ENCODE results near the gene SPNS2. TPM values are rescaled to one million over a fixed set of nuclear protein-coding genes. Genes with fewer than 3 reads are reported as not detected.

Gene SPNS2
- total RNA-seq, 1 donor from 2014 or later = 73.0 TPM

DNA sequence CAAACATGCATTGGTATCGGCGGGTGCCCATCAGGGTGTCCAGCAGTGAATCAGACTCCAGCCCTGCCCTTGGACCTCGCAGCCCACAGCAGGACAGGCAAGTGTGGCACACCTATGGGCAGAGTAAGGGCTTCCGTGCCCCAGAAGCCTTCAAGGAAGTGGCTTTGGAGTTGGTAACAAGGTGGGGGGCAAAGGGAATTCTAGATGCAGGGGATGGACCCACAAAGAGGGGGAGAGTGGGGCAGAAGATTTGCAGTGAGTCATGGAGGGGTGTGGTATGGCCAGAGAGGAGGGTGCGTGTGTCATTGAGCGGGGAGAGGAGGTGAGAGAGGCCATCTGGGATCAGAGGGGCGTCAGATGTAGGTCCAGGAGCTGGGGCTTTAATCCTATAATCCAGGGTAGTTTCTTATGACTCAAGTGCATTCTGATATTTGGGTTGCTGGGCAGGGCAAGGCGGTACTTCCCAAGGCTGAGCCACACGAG is 8.5 kb upstream of the SPNS2 start:
- no peak for DNase-seq
- peaks cover 16% of the 10 kb centered on the region for H3K4me1 Mint-ChIP-seq (ENCODE audit: low read depth, unreplicated experiment)
- H3K36me3 Mint-ChIP-seq (ENCODE audit: unreplicated experiment) = no peaks in the 10 kb centered on the region
- H3K9me3 Mint-ChIP-seq (ENCODE audit: unreplicated experiment) = peaks cover 11% of the 10 kb centered on the region
- peaks cover 15% of the 10 kb centered on the region for H3K27me3 Mint-ChIP-seq (ENCODE audit: unreplicated experiment)
- peak overlapping the region; percentile 15 for H3K27ac Mint-ChIP-seq (ENCODE audit: unreplicated experiment)
- no peak overlapping the region for H3K4me3 Mint-ChIP-seq (ENCODE audit: unreplicated experiment)
- TF ChIP-seq, protein P1, sequence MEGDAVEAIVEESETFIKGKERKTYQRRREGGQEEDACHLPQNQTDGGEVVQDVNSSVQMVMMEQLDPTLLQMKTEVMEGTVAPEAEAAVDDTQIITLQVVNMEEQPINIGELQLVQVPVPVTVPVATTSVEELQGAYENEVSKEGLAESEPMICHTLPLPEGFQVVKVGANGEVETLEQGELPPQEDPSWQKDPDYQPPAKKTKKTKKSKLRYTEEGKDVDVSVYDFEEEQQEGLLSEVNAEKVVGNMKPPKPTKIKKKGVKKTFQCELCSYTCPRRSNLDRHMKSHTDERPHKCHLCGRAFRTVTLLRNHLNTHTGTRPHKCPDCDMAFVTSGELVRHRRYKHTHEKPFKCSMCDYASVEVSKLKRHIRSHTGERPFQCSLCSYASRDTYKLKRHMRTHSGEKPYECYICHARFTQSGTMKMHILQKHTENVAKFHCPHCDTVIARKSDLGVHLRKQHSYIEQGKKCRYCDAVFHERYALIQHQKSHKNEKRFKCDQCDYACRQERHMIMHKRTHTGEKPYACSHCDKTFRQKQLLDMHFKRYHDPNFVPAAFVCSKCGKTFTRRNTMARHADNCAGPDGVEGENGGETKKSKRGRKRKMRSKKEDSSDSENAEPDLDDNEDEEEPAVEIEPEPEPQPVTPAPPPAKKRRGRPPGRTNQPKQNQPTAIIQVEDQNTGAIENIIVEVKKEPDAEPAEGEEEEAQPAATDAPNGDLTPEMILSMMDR (IDR thresholded peaks at IDR 0.05; ENCODE audit: partially characterized antibody, unreplicated experiment) = no peak

DNA sequence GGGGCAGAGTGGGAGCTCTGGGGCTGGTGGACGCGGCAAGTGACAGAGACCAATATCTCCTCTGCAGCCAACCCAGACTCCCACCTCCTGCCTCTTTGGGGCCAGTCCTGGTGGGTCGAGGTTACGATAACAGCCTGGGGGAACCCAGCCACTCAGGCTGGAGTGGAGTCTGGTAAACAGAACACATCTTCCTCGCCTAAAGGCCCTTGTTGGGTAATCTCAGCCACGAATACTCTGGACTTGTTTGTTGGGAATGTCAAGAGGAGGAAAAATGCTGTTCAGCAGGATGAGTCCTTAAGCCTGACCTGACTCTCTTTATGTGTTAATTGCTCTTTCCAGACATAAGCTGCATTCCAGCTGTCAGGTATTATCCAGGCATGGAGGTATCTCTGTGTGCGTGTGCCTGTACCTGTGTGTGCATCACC is 8.0 kb upstream of the SPNS2 start:
- Mint-ChIP-seq H3K9me3 (ENCODE audit: unreplicated experiment) (peaks cover 11% of the 10 kb centered on the region), H3K27ac (ENCODE audit: unreplicated experiment) (peak overlapping the region; percentile 15), H3K4me3 (ENCODE audit: unreplicated experiment) (no peak overlapping the region), H3K27me3 (ENCODE audit: unreplicated experiment) (peaks cover 17% of the 10 kb centered on the region), H3K36me3 (ENCODE audit: unreplicated experiment) (no peaks in the 10 kb centered on the region), H3K4me1 (ENCODE audit: low read depth, unreplicated experiment) (peaks cover 16% of the 10 kb centered on the region)
- TF ChIP-seq, protein P1 (IDR thresholded peaks at IDR 0.05; ENCODE audit: partially characterized antibody, unreplicated experiment) = no peak
- no peak for DNase-seq

DNA sequence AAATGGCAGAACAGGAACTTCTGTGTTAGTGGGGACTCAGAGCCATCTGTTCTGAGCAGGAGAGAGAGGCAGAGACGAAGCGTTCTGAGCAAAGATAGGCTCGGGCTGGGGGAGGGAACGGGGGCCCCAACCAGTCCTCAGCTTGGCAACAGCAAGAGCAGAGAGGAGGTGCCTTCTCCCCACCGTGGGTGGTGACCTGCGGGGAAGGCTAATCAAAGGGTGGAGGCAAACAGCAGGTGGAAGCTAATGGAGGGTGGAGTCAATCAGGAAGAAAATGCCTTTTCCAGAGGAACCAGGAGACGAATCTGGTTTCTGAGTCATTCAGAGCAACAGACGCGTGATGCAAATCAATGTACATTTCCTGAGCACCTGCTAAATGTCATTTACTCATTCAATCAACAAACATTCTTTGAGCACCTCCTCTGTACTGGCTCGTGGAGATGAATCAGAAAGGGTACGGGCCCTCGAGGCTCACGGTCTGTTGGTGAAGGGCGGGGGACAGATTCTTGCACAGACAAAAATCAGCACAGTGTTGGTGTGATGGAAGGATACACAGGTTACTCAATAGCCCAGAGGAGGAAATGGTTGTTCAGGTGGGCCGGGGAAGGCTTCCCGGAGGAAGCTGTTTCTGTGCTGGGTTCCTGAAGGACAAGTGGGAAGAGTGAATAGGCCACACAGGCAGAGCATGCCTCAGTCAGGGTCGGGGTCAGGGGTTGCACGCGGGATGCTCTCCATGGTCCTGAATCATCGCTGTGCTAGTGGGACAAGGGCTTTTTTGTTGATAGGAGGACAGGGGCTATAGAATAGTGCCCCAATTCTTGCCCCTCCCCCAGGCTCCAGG is 5.7 kb upstream of the SPNS2 start:
- H3K4me1 Mint-ChIP-seq (ENCODE audit: low read depth, unreplicated experiment) = peaks cover 20% of the 10 kb centered on the region
- H3K4me3 Mint-ChIP-seq (ENCODE audit: unreplicated experiment) = no peak overlapping the region
- no peak for DNase-seq
- H3K27me3 Mint-ChIP-seq (ENCODE audit: unreplicated experiment) = peaks cover 22% of the 10 kb centered on the region
- peaks cover 10% of the 10 kb centered on the region for H3K9me3 Mint-ChIP-seq (ENCODE audit: unreplicated experiment)
- TF ChIP-seq, protein P1 (IDR thresholded peaks at IDR 0.05; ENCODE audit: partially characterized antibody, unreplicated experiment) = no peak
- H3K36me3 Mint-ChIP-seq (ENCODE audit: unreplicated experiment) = no peaks in the 10 kb centered on the region
- peak overlapping the region; percentile 62 for H3K27ac Mint-ChIP-seq (ENCODE audit: unreplicated experiment)

DNA sequence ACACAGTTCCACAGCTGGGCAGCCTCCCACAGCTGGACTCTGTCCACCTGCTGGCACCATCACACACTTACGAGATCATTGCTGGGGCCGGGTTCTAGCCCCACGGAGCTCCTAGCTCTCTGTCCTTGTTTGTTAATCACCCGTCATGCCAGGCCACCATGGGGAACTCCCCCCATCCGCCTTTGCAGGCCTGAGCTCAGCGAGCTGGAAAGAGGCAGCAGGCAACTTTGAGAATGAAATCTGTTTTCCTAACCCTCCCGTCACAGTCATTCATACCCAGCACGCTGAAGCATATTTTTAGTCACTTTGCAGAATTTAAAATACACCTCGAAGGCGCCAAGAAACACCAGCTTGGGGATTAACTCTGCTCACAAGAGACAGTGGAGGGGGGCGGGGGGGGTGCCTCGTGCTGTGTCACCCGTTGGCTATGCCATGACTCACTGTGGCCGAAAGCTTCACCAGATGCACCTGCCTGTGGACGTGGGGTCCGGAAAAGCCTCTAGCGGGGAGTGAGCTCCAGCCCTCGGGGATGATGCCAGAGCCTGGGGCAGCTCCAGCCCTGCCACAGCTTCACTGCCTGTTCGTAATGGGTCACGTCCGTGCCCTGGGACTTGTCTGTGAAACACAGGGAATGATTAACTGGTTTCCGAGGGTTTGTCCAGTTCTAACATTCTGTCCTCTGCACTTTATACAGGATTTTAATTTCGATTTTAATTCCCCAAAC is 1.4 kb upstream of the SPNS2 start:
- Mint-ChIP-seq H3K9me3 (ENCODE audit: unreplicated experiment) (peaks cover 14% of the 10 kb centered on the region), H3K4me1 (ENCODE audit: low read depth, unreplicated experiment) (peaks cover 24% of the 10 kb centered on the region), H3K4me3 (ENCODE audit: unreplicated experiment) (peak overlapping the region; percentile 70), H3K27ac (ENCODE audit: unreplicated experiment) (peak overlapping the region; percentile 12), H3K27me3 (ENCODE audit: unreplicated experiment) (peaks cover 23% of the 10 kb centered on the region), H3K36me3 (ENCODE audit: unreplicated experiment) (no peaks in the 10 kb centered on the region)
- DNase-seq = no peak
- TF ChIP-seq, protein P1 (IDR thresholded peaks at IDR 0.05; ENCODE audit: partially characterized antibody, unreplicated experiment) = no peak

All from glutamatergic neuron (in vitro differentiated cells).